COR-L47 (cell line): ENCODE data around the gene HOATZ.

ENCODE experiments used
- DNase-seq: peaks from one replicate; lab custom pipeline; 2025; lab: John Stamatoyannopoulos, UW

The HOATZ gene

DNA sequence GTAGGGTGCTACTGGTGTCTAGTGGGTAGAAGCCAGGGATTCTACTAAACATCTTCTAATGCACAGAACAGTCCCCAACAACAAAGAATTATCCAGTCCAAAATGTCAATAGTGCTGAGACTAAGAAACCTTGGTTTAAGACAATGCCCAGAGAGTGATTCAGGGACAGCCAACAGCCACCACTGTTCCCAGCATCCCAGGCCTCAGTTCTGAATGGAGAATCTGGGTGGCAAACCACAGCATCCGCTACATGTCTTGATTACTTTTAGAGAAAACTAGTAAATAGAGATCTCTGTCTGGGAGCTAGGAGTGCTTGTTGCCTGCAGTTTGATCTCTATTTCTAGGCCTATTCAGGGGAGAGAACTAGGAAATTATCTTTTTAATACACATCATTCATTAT, 66.8 kb downstream of the HOATZ start:
- DNase-seq = no peak

DNA sequence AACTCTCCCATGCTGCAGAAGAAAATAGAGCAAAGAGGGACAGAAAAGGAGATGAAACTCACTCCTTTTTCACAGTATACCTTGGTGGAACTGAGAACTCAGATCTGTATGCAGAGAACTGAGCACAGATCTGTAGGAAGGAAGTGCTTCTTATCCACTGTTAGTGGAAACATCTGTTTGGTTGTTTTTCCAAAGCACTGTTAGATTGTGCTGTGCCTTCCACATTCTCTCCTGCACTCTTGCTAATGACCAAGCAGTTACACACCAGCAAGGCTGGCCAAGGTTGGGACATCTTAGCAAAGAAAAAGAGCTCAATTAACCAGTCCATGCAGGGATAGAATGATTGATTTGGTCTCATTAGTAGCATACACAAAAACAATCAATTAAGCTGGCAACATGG, 67.6 kb downstream of the HOATZ start:
- no peak for DNase-seq

DNA sequence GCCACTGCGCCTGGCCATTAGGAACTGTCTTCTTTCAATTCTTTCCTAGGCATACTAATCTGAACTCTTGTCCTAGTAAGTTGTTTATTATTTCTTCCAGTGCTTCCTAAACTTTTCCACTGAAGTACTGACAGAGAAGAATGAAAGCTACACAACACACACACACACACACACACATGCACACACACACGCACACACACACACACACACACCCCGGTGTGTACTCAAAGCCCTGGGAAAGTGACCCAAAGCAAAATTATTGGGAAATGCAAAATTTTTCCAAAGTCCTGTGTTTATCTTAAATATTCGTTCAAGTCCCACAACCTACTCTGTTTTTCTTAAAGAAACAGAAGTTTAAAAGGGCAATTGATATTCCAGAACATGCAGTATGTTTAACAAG, 68.3 kb downstream of the HOATZ start:
- DNase-seq = no peak

GRCh38 chr11:111585371-111585770, 70.8 kb downstream of the HOATZ start:
- DNase-seq = no peak

GRCh38 chr11:111586388-111586831, 71.8 kb downstream of the HOATZ start:
- DNase-seq = peak; percentile 65
